GM12878 (cell line): ENCODE measurements around the gene ACVR1.

Experiments used
- ELK1 ChIP-seq: IDR thresholded peaks from 2 replicates; pipeline ENCODE4 v1.6.1; 2012; ENCODE audit warnings: low read depth, low read length, improper control_type of control experiment
- FOXM1 ChIP-seq: IDR thresholded peaks from 2 replicates; pipeline ENCODE4 v1.6.1; 2012; ENCODE audit warnings: low read depth, mild to moderate bottlenecking, inconsistent platforms, low read length, moderate library complexity
- POLR2A ChIP-seq: IDR thresholded peaks from 2 replicates; pipeline ENCODE4 v1.6.1; 2011; ENCODE audit warnings: low read depth, mild to moderate bottlenecking, low read length
- RAD21 ChIP-seq: IDR thresholded peaks from 2 replicates; pipeline ENCODE4 v1.6.1; 2011; ENCODE audit warnings: mild to moderate bottlenecking, low read depth, low read length, moderate library complexity; ENCODE audit not compliant: insufficient read depth
- SIN3A ChIP-seq: IDR thresholded peaks from 2 replicates; pipeline ENCODE4 v1.6.1; 2012; ENCODE audit warnings: low read depth, low read length, improper control_type of control experiment
- YBX1 ChIP-seq: fragments of 450-650 bp; IDR thresholded peaks from 2 replicates; pipeline ENCODE4 v1.6.1; 2016; ENCODE audit warnings: antibody characterized with exemption
- ZNF274 ChIP-seq: IDR thresholded peaks from one replicate; pipeline ENCODE4 v1.8.0; 2011; ENCODE audit not compliant: insufficient read length, insufficient read depth
- TF ChIP-seq, protein P1 (sequence below): fragments of 450-650 bp; IDR thresholded peaks from 2 replicates; pipeline ENCODE4 v1.6.1; 2017; ENCODE audit warnings: mild to moderate bottlenecking, low read depth, inconsistent platforms; ENCODE audit not compliant: poor library complexity, severe bottlenecking

DNA sequence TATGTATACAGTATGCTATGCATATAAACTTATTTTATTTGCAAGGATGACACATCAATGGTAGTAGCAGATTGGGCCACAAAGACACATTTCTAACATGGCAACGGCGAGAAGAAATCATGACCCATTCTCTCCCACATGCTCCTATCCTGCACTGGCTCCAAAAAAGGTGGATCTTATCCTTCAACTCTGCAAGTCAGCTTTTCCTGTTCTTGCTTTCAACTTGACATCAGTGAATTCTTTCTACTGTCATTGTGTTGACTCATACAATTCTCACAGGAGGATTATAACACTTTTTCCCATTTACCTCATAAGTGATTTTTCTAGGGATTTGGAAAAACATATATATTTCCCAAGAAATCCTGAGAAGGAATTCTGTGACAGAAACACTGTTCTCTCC lies 53.1 kb downstream of the ACVR1 start:
- TF ChIP-seq RAD21: no peak
- TF ChIP-seq YBX1: no peak
- TF ChIP-seq POLR2A: no peak
- no peak for TF ChIP-seq ZNF274
- no peak for TF ChIP-seq ELK1
- TF ChIP-seq SIN3A: no peak
- TF ChIP-seq, protein P1, sequence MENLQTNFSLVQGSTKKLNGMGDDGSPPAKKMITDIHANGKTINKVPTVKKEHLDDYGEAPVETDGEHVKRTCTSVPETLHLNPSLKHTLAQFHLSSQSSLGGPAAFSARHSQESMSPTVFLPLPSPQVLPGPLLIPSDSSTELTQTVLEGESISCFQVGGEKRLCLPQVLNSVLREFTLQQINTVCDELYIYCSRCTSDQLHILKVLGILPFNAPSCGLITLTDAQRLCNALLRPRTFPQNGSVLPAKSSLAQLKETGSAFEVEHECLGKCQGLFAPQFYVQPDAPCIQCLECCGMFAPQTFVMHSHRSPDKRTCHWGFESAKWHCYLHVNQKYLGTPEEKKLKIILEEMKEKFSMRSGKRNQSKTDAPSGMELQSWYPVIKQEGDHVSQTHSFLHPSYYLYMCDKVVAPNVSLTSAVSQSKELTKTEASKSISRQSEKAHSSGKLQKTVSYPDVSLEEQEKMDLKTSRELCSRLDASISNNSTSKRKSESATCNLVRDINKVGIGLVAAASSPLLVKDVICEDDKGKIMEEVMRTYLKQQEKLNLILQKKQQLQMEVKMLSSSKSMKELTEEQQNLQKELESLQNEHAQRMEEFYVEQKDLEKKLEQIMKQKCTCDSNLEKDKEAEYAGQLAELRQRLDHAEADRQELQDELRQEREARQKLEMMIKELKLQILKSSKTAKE: no peak
- no peak for TF ChIP-seq FOXM1
